Astrocyte (in vitro differentiated cells and primary cell): ENCODE measurements around the gene CABCOCO1. TPM values are rescaled to one million over a fixed set of nuclear protein-coding genes. Genes with fewer than 3 reads are reported as not detected.

Source experiments
- DNase-seq: peaks from one replicate; pipeline ENCODE4 v3.0.0-alpha.2; 2010; ENCODE audit warnings: low read depth
- FAIRE-seq: peaks from 2 replicates; lab custom pipeline; 2011; peaks lifted over from hg19 to GRCh38; lab: Jason Lieb, UNC
- H2AFZ ChIP-seq: 2 replicates; pipeline ENCODE4 v1.6.0; 2012; ENCODE audit warnings: low read depth, low read length, inconsistent platforms
- H3K27ac ChIP-seq: 2 replicates; pipeline ENCODE4 v1.5.1; 2011; ENCODE audit warnings: low read depth, low read length, inconsistent platforms
- H3K27me3 ChIP-seq: 2 replicates; pipeline ENCODE4 v1.6.0; 2011; ENCODE audit warnings: low read length, inconsistent platforms; ENCODE audit not compliant: insufficient read depth
- H3K36me3 ChIP-seq: 2 replicates; pipeline ENCODE4 v1.5.1; 2011; ENCODE audit warnings: low read length, inconsistent platforms; ENCODE audit not compliant: insufficient read depth
- H3K4me1 ChIP-seq: 2 replicates; pipeline ENCODE4 v1.5.1; 2011; ENCODE audit warnings: low read length, inconsistent platforms; ENCODE audit not compliant: insufficient read depth
- H3K4me2 ChIP-seq: 2 replicates; pipeline ENCODE4 v1.6.0; 2012; ENCODE audit warnings: low read length, inconsistent platforms
- H3K4me3 ChIP-seq: 2 replicates; pipeline ENCODE4 v1.5.1; 2011; ENCODE audit warnings: low read depth, mild to moderate bottlenecking, low read length, inconsistent platforms; ENCODE audit not compliant: insufficient read depth
- H3K79me2 ChIP-seq: 2 replicates; pipeline ENCODE4 v1.6.0; 2012; ENCODE audit warnings: mild to moderate bottlenecking, low read length, inconsistent platforms; ENCODE audit not compliant: insufficient read depth
- H3K9ac ChIP-seq: 2 replicates; pipeline ENCODE4 v1.6.0; 2012; ENCODE audit warnings: mild to moderate bottlenecking, low read length, inconsistent platforms
- H3K9me3 ChIP-seq: 2 replicates; pipeline ENCODE4 v1.5.1; 2012; ENCODE audit warnings: low read depth, mild to moderate bottlenecking, low read length, inconsistent platforms; ENCODE audit not compliant: insufficient read depth
- H4K20me1 ChIP-seq: 2 replicates; pipeline ENCODE4 v1.6.0; 2012; ENCODE audit warnings: low read length, inconsistent platforms; ENCODE audit not compliant: insufficient read depth
- H3K27ac Mint-ChIP-seq: one replicate; pipeline ENCODE4 v1.8.0; 2021; ENCODE audit warnings: mild to moderate bottlenecking, mixed read lengths; ENCODE audit not compliant: unreplicated experiment
- H3K27me3 Mint-ChIP-seq: one replicate; pipeline ENCODE4 v1.8.0; 2021; ENCODE audit warnings: low read depth, mixed read lengths; ENCODE audit not compliant: unreplicated experiment
- H3K36me3 Mint-ChIP-seq: one replicate; pipeline ENCODE4 v1.8.0; 2021; ENCODE audit warnings: low read depth, mixed read lengths; ENCODE audit not compliant: unreplicated experiment
- H3K4me1 Mint-ChIP-seq: one replicate; pipeline ENCODE4 v1.8.0; 2021; ENCODE audit warnings: low read depth, mixed read lengths; ENCODE audit not compliant: unreplicated experiment
- H3K4me3 Mint-ChIP-seq: one replicate; pipeline ENCODE4 v1.8.0; 2021; ENCODE audit warnings: mild to moderate bottlenecking, moderate library complexity, mixed read lengths; ENCODE audit not compliant: unreplicated experiment
- H3K9me3 Mint-ChIP-seq: one replicate; pipeline ENCODE4 v1.8.0; 2021; ENCODE audit warnings: mild to moderate bottlenecking, mixed read lengths; ENCODE audit not compliant: unreplicated experiment
- EZH2 ChIP-seq: IDR thresholded peaks from 2 replicates; pipeline ENCODE4 v1.6.1; 2012; ENCODE audit warnings: mild to moderate bottlenecking, low read length, inconsistent platforms; ENCODE audit not compliant: insufficient read depth
- total RNA-seq: library from RNA; stranded (reverse); gene quantifications from 2 replicates; pipeline ENCODE4 v1.2.1, GENCODE V29; 2021
- TF ChIP-seq, protein P1 (sequence below): IDR thresholded peaks from 2 replicates; pipeline ENCODE4 v1.5.1; 2011; ENCODE audit warnings: low read depth, mild to moderate bottlenecking, inconsistent platforms, low read length, moderate library complexity; ENCODE audit not compliant: insufficient read depth

CABCOCO1 gene
- total RNA-seq, 1 donor from 2014 or later, result 0.23 TPM

DNA sequence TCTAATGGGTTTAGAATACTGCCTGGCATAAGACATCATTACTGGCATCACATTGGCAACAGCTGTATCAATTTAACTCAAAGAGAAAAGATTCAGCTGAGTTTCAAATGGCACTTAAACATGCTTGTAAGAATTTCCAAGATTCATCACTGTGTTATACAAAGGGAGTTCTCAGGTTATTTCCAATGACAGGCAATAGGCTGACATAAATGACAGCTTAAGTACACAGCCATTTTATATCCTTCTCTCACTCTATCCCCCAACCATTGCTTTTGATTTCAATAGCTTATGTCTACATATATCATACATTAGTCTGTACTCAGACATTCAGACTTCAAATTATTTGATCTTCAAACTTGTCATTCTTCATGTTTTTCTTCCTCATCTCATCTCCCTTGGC is 45.5 kb upstream of the CABCOCO1 start:
- TF ChIP-seq, protein P1, sequence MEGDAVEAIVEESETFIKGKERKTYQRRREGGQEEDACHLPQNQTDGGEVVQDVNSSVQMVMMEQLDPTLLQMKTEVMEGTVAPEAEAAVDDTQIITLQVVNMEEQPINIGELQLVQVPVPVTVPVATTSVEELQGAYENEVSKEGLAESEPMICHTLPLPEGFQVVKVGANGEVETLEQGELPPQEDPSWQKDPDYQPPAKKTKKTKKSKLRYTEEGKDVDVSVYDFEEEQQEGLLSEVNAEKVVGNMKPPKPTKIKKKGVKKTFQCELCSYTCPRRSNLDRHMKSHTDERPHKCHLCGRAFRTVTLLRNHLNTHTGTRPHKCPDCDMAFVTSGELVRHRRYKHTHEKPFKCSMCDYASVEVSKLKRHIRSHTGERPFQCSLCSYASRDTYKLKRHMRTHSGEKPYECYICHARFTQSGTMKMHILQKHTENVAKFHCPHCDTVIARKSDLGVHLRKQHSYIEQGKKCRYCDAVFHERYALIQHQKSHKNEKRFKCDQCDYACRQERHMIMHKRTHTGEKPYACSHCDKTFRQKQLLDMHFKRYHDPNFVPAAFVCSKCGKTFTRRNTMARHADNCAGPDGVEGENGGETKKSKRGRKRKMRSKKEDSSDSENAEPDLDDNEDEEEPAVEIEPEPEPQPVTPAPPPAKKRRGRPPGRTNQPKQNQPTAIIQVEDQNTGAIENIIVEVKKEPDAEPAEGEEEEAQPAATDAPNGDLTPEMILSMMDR, result no peak
- no peak for TF ChIP-seq EZH2
- no peaks in the 10 kb centered on the region for H3K36me3 ChIP-seq
- no peak overlapping the region for H3K9ac ChIP-seq
- H3K79me2 ChIP-seq, result no peaks in the 10 kb centered on the region
- H2AFZ ChIP-seq, result no peak overlapping the region
- no peak overlapping the region for H3K4me3 ChIP-seq
- no peaks in the 10 kb centered on the region for H3K4me1 ChIP-seq
- H3K27me3 ChIP-seq, result no peaks in the 10 kb centered on the region
- Mint-ChIP-seq H3K36me3 (no peaks in the 10 kb centered on the region), H3K4me3 (no peak overlapping the region), H3K9me3 (no peaks in the 10 kb centered on the region), H3K4me1 (no peaks in the 10 kb centered on the region), H3K27ac (no peak overlapping the region), H3K27me3 (no peaks in the 10 kb centered on the region)
- no peak overlapping the region for H3K4me2 ChIP-seq
- no peaks in the 10 kb centered on the region for H3K9me3 ChIP-seq
- no peaks in the 10 kb centered on the region for H4K20me1 ChIP-seq
- no peak overlapping the region for H3K27ac ChIP-seq
- FAIRE-seq (no peak), DNase-seq (no peak)

DNA sequence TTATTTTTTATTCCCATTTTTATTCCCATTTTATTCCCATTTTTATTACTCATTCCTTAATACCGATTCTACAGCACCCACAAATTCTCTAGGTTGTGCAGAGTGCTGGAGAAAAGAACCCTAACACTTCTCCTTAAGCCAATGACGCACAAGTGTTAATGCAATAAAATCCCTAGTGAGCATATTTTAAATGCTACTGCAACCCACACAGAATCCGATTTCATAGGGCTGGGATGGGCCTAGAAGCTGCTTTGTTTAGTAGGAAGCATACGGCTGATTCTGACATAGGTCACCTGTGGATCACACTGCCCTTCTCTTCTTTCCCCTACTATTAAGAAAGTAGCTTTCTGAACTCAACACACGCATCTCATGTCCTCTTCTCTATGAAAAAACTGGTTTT is 45.1 kb upstream of the CABCOCO1 start:
- no peaks in the 10 kb centered on the region for H3K79me2 ChIP-seq
- Mint-ChIP-seq H3K9me3 (no peaks in the 10 kb centered on the region), H3K4me3 (no peak overlapping the region), H3K4me1 (no peaks in the 10 kb centered on the region), H3K27ac (no peak overlapping the region), H3K36me3 (no peaks in the 10 kb centered on the region), H3K27me3 (no peaks in the 10 kb centered on the region)
- no peak overlapping the region for H3K4me2 ChIP-seq
- H4K20me1 ChIP-seq, result no peaks in the 10 kb centered on the region
- FAIRE-seq, result no peak
- TF ChIP-seq, protein P1, result no peak
- TF ChIP-seq EZH2, result no peak
- no peak for DNase-seq
- H2AFZ ChIP-seq, result no peak overlapping the region
- H3K36me3 ChIP-seq, result no peaks in the 10 kb centered on the region
- H3K9me3 ChIP-seq, result no peaks in the 10 kb centered on the region
- no peak overlapping the region for H3K4me3 ChIP-seq
- no peaks in the 10 kb centered on the region for H3K27me3 ChIP-seq
- H3K27ac ChIP-seq, result no peak overlapping the region
- H3K9ac ChIP-seq, result no peak overlapping the region
- no peaks in the 10 kb centered on the region for H3K4me1 ChIP-seq

DNA sequence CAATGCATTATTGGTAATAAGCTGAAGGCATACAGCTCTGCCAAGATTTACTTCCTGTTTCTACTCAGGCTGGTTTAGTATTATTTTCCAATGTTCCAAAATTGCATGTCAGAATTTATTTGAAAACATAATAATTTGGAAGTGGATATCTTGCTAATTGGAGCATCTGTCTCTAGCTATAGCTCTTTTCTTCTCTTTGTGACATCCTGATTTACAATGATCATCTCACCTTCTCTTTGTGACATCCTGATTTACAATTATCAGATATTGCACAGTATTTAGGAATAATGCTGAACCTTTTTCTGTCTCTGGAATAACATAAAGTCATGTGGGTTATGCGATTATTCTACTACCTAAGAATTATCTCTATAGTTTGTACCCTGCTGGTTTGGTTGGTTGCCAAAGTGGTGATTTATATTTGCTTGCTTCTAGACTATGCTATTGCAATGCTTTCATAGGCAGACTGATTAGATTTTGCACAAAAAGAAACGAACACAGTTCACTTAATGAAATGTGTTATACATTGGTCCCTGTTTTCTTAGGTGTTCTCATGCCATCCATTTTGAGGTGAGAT is 44.3 kb upstream of the CABCOCO1 start:
- TF ChIP-seq, protein P1, result no peak
- DNase-seq (no peak), FAIRE-seq (peak; percentile 47)
- H3K36me3 Mint-ChIP-seq, result no peaks in the 10 kb centered on the region
- Histone ChIP-seq H3K36me3 (no peaks in the 10 kb centered on the region), H2AFZ (no peak overlapping the region), H3K9ac (no peak overlapping the region), H3K27me3 (no peaks in the 10 kb centered on the region), H3K27ac (no peak overlapping the region), H4K20me1 (no peaks in the 10 kb centered on the region), H3K9me3 (no peaks in the 10 kb centered on the region), H3K4me3 (no peak overlapping the region), H3K4me1 (peaks cover 6% of the 10 kb centered on the region), H3K4me2 (no peak overlapping the region), H3K79me2 (no peaks in the 10 kb centered on the region)
- no peak overlapping the region for H3K4me3 Mint-ChIP-seq
- H3K4me1 Mint-ChIP-seq, result peaks cover 4% of the 10 kb centered on the region
- no peaks in the 10 kb centered on the region for H3K27me3 Mint-ChIP-seq
- no peak overlapping the region for H3K27ac Mint-ChIP-seq
- no peaks in the 10 kb centered on the region for H3K9me3 Mint-ChIP-seq
